Stimulated activated CD4-positive, alpha-beta T cell treated with anti-CD3 and anti-CD28 coated beads, Interleukin-2, amount 100 ng/mL, for 48 hours (primary cell): ENCODE results near the gene SIGLEC14.

Source experiments
- DNase-seq, 2 donors: peaks; one replicate each; pipeline ENCODE4 v3.0.0-alpha.2; 2020

The SIGLEC14 gene

GRCh38 chr19:51607920-51608562 lies 38.6 kb downstream of the SIGLEC14 start:
- DNase-seq = peak; percentile 67 to 77

- peak in 1 of 2 donors; percentile 27 for DNase-seq
Measured at GRCh38 chr19:51607077-51607476, 39.5 kb downstream of the SIGLEC14 start.

- DNase-seq = no peak
Measured at GRCh38 chr19:51602189-51602854, 44.3 kb downstream of the SIGLEC14 start.

GRCh38 chr19:51600940-51601580 lies 45.6 kb downstream of the SIGLEC14 start:
- DNase-seq = no peak

- no peak for DNase-seq
Measured at GRCh38 chr19:51599084-51599483, 47.5 kb downstream of the SIGLEC14 start.

GRCh38 chr19:51598159-51598915 lies 48.3 kb downstream of the SIGLEC14 start:
- DNase-seq = no peak

- DNase-seq = no peak
Measured at GRCh38 chr19:51595190-51596175, 51.1 kb downstream of the SIGLEC14 start.

- DNase-seq = no peak
Measured at GRCh38 chr19:51594774-51595109, 51.9 kb downstream of the SIGLEC14 start.

GRCh38 chr19:51593969-51594773 lies 52.5 kb downstream of the SIGLEC14 start:
- peak; percentile 94 to 95 for DNase-seq

GRCh38 chr19:51593138-51593890 lies 53.3 kb downstream of the SIGLEC14 start:
- DNase-seq = no peak
